GM12878 (cell line): ENCODE data around the gene TCOF1. TPM values are rescaled to one million over a fixed set of nuclear protein-coding genes. Genes with fewer than 3 reads are reported as not detected.
A peak's percentile ranks its signal among the peaks of the same experiment; 100 is the strongest.

Experiments
- CBX3 ChIP-seq: fragments of 200-600 bp; sonication (generic); IDR thresholded peaks from 2 replicates; pipeline ENCODE4 v1.6.1; 2016; ENCODE audit warnings: low read depth, borderline replicate concordance
- ELK1 ChIP-seq: IDR thresholded peaks from 2 replicates; pipeline ENCODE4 v1.6.1; 2012; ENCODE audit warnings: low read depth, low read length, improper control_type of control experiment
- ETV6 ChIP-seq, 2 experiments: fragments of 450-650 bp in 1 of 2; IDR thresholded peaks in 1 of 2; conservative IDR thresholded peaks in 1 of 2; 2 replicates each; pipeline ENCODE4 v1.6.1; 2014; ENCODE audit warnings: antibody characterized with exemption in 1 of 2, borderline replicate concordance in 1 of 2, low read depth in 1 of 2, mild to moderate bottlenecking in 1 of 2, moderate library complexity in 1 of 2
- HDAC2 ChIP-seq: fragments of 200-600 bp; sonication (generic); IDR thresholded peaks from 2 replicates; pipeline ENCODE4 v1.6.1; 2017
- IKZF1 ChIP-seq: fragments of 450-650 bp; conservative IDR thresholded peaks from 2 replicates; pipeline ENCODE4 v1.6.1; 2017; ENCODE audit warnings: antibody characterized with exemption, mild to moderate bottlenecking
- IRF4 ChIP-seq: IDR thresholded peaks from 2 replicates; pipeline ENCODE4 v1.6.1; 2011; ENCODE audit warnings: low read depth, low read length
- JUND ChIP-seq: IDR thresholded peaks from 2 replicates; pipeline ENCODE4 v1.6.1; 2012; ENCODE audit warnings: low read depth, mild to moderate bottlenecking, low read length, improper control_type of control experiment, moderate library complexity
- MYB ChIP-seq: fragments of 150-350 bp; IDR thresholded peaks from 2 replicates; pipeline ENCODE4 v1.6.1; 2014; ENCODE audit warnings: mild to moderate bottlenecking, low read depth, low read length, borderline replicate concordance
- NFIC ChIP-seq: IDR thresholded peaks from 2 replicates; pipeline ENCODE4 v1.6.1; 2012; ENCODE audit warnings: low read depth, mild to moderate bottlenecking, inconsistent platforms, low read length, moderate library complexity
- NRF1 ChIP-seq: conservative IDR thresholded peaks from 2 replicates; pipeline ENCODE4 v1.6.1; 2011; ENCODE audit warnings: mild to moderate bottlenecking, low read depth, low read length, improper control_type of control experiment
- PAX8 ChIP-seq: fragments of 450-650 bp; IDR thresholded peaks from 2 replicates; pipeline ENCODE4 v1.6.1; 2017; ENCODE audit warnings: mild to moderate bottlenecking, moderate library complexity
- RAD51 ChIP-seq: fragments of 450-650 bp; IDR thresholded peaks from 2 replicates; pipeline ENCODE4 v1.6.1; 2016; ENCODE audit warnings: moderate library complexity, mild to moderate bottlenecking, inconsistent platforms
- RELA ChIP-seq: fragments of 450-650 bp; IDR thresholded peaks from 2 replicates; pipeline ENCODE4 v1.8.0; 2014; ENCODE audit warnings: borderline replicate concordance; ENCODE audit not compliant: partially characterized antibody
- REST ChIP-seq: IDR thresholded peaks from 2 replicates; pipeline ENCODE4 v1.6.1; 2012; ENCODE audit warnings: mild to moderate bottlenecking, low read depth, low read length
- SUZ12 ChIP-seq: fragments of 200-600 bp; sonication (generic); IDR thresholded peaks from one replicate; pipeline ENCODE4 v1.6.1; 2018; ENCODE audit warnings: antibody characterized with exemption, mild to moderate bottlenecking; ENCODE audit not compliant: unreplicated experiment
- ZNF622 ChIP-seq: fragments of 450-650 bp; IDR thresholded peaks from 2 replicates; pipeline ENCODE4 v1.6.1; 2017; ENCODE audit warnings: mild to moderate bottlenecking, inconsistent platforms
- polyA plus RNA-seq, 11 experiments: library from polyadenylated mRNA; depleted of rRNA in 4 of 11; unstranded in 6 of 11; stranded (reverse) in 5 of 11; fragments of >200 nt; fragmentation: Nextera tagmentation in 4 of 11; fragmentation: Illumina TruSeq in 1 of 11; extraction: Ambion mirVana in 4 of 11; extraction: Trizol in 1 of 11; gene quantifications; 1 replicate in 1 of 11; 2 replicates in 10 of 11; pipeline versions ENCODE4 v1.2.1 to v1.2.3, GENCODE V29; 2011 to 2016; ENCODE audit warnings: inconsistent platforms in 2 of 11, missing spikeins in 2 of 11, low read depth in 1 of 11
- total RNA-seq, 4 experiments: library from RNA; depleted of rRNA in 3 of 4; stranded (reverse); fragments of >200 nt in 3 of 4; fragmentation: Illumina TruSeq in 1 of 4; extraction: Trizol in 1 of 4; gene quantifications; 2 replicates each; pipeline versions ENCODE4 v1.2.1 to v1.2.3, GENCODE V29; 2013 to 2021
- TF ChIP-seq, protein P1 (sequence below): fragments of 450-650 bp; IDR thresholded peaks from 2 replicates; pipeline ENCODE4 v1.6.1; 2018; ENCODE audit warnings: mild to moderate bottlenecking, low read depth, moderate library complexity; ENCODE audit not compliant: partially characterized antibody
- TF ChIP-seq, protein P2 (sequence below): fragments of 450-650 bp; formaldehyde crosslinking; IDR thresholded peaks from 2 replicates; pipeline ENCODE4 v1.4.0; 2020; ENCODE audit warnings: mild to moderate bottlenecking, moderate library complexity

TCOF1 gene
- total and polyA plus RNA-seq, 10 of the 15 experiments (the other 5 are each of a cell fraction or from before 2014, with no cell fraction given): 8.7 to 83.9 (median 38.9) TPM

GRCh38 chr5:150409638-150410523, 52.4 kb downstream of the TCOF1 start (continued):
- no peak for TF ChIP-seq JUND
- TF ChIP-seq REST: no peak
- TF ChIP-seq ZNF622: no peak
- TF ChIP-seq, protein P1, sequence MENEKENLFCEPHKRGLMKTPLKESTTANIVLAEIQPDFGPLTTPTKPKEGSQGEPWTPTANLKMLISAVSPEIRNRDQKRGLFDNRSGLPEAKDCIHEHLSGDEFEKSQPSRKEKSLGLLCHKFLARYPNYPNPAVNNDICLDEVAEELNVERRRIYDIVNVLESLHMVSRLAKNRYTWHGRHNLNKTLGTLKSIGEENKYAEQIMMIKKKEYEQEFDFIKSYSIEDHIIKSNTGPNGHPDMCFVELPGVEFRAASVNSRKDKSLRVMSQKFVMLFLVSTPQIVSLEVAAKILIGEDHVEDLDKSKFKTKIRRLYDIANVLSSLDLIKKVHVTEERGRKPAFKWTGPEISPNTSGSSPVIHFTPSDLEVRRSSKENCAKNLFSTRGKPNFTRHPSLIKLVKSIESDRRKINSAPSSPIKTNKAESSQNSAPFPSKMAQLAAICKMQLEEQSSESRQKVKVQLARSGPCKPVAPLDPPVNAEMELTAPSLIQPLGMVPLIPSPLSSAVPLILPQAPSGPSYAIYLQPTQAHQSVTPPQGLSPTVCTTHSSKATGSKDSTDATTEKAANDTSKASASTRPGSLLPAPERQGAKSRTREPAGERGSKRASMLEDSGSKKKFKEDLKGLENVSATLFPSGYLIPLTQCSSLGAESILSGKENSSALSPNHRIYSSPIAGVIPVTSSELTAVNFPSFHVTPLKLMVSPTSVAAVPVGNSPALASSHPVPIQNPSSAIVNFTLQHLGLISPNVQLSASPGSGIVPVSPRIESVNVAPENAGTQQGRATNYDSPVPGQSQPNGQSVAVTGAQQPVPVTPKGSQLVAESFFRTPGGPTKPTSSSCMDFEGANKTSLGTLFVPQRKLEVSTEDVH: no peak
- TF ChIP-seq RELA: no peak
- TF ChIP-seq HDAC2: no peak
- TF ChIP-seq IRF4: peak; percentile 6; the same call in 1 of the 2 replicates
- TF ChIP-seq CBX3: no peak
- TF ChIP-seq NRF1: no peak
- no peak for TF ChIP-seq SUZ12
- TF ChIP-seq ELK1: no peak
- TF ChIP-seq, protein P2, sequence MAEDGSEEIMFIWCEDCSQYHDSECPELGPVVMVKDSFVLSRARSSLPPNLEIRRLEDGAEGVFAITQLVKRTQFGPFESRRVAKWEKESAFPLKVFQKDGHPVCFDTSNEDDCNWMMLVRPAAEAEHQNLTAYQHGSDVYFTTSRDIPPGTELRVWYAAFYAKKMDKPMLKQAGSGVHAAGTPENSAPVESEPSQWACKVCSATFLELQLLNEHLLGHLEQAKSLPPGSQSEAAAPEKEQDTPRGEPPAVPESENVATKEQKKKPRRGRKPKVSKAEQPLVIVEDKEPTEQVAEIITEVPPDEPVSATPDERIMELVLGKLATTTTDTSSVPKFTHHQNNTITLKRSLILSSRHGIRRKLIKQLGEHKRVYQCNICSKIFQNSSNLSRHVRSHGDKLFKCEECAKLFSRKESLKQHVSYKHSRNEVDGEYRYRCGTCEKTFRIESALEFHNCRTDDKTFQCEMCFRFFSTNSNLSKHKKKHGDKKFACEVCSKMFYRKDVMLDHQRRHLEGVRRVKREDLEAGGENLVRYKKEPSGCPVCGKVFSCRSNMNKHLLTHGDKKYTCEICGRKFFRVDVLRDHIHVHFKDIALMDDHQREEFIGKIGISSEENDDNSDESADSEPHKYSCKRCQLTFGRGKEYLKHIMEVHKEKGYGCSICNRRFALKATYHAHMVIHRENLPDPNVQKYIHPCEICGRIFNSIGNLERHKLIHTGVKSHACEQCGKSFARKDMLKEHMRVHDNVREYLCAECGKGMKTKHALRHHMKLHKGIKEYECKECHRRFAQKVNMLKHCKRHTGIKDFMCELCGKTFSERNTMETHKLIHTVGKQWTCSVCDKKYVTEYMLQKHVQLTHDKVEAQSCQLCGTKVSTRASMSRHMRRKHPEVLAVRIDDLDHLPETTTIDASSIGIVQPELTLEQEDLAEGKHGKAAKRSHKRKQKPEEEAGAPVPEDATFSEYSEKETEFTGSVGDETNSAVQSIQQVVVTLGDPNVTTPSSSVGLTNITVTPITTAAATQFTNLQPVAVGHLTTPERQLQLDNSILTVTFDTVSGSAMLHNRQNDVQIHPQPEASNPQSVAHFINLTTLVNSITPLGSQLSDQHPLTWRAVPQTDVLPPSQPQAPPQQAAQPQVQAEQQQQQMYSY: peak; percentile 65; the same call in 1 of the 2 replicates
- TF ChIP-seq IKZF1: peak; percentile 78
- TF ChIP-seq MYB: no peak
- peak; percentile 28; the same call in 1 of the 2 replicates for TF ChIP-seq PAX8
- no peak for TF ChIP-seq RAD51
- TF ChIP-seq NFIC: no peak
- no peak for TF ChIP-seq ETV6 (conservative IDR thresholded peaks at IDR 0.05 in 1 of 2, IDR thresholded peaks at IDR 0.05 in 1 of 2; ENCODE audit: borderline replicate concordance in 1 of 2, low read depth in 1 of 2)
